CD4-positive, alpha-beta T cell treated with Interleukin-4 for 1 hour (primary cell): ENCODE results near the gene ZC3HAV1L.
"Not testable (repeated sequence)": the region's sequence is repeated elsewhere in the genome, so short reads cannot be mapped to it uniquely, and the experiment has no call there.

Experiments used
- DNase-seq, 2 donors: peaks; one replicate each; pipeline ENCODE4 v3.0.0-alpha.2; 2020 to 2022

The ZC3HAV1L gene

GRCh38 chr7:139035586-139036353 is at the start of gene ZC3HAV1L:
Gene ZC3HAV1L, minus strand, starts transcription at chr7:139036042. Its CDS starts 25 bp downstream, at chr7:139036017.
- peak; percentile 22 to 42 for DNase-seq

GRCh38 chr7:139084709-139085108 is 48.9 kb upstream of the ZC3HAV1L start:
- DNase-seq: no peak

DNA sequence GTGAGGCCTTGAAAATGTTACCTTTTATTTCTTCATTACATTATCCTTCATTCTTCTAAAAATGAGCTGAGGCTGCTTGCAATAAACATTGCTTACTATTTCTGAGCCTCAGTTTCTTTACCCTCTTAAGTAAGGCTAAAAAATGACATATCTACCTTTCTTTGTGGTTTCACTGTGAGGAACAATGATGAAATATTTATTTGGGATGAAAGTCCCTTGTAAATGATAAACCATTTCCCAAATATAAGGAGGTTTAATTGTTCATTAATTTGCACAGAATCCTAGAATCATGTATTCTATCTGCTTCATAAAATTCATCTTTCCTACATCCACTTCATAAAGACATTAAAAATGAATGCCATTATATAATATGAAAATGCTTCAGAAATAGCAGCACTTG is 45.7 kb upstream of the ZC3HAV1L start:
- DNase-seq: no peak

GRCh38 chr7:139080905-139081304 is 45.1 kb upstream of the ZC3HAV1L start:
- no peak for DNase-seq

GRCh38 chr7:139079861-139080260 is 44.0 kb upstream of the ZC3HAV1L start:
- DNase-seq: no peak

GRCh38 chr7:139078911-139079310 is 43.1 kb upstream of the ZC3HAV1L start:
- no peak for DNase-seq

- DNase-seq: no peak
These were observed 42.6 kb upstream of the ZC3HAV1L start for GRCh38 chr7:139078399-139078798.

- not testable (repeated sequence) for DNase-seq
These were observed 41.9 kb upstream of the ZC3HAV1L start for GRCh38 chr7:139077706-139078105.

GRCh38 chr7:139075871-139076686 is 40.2 kb upstream of the ZC3HAV1L start:
- no peak for DNase-seq

DNA sequence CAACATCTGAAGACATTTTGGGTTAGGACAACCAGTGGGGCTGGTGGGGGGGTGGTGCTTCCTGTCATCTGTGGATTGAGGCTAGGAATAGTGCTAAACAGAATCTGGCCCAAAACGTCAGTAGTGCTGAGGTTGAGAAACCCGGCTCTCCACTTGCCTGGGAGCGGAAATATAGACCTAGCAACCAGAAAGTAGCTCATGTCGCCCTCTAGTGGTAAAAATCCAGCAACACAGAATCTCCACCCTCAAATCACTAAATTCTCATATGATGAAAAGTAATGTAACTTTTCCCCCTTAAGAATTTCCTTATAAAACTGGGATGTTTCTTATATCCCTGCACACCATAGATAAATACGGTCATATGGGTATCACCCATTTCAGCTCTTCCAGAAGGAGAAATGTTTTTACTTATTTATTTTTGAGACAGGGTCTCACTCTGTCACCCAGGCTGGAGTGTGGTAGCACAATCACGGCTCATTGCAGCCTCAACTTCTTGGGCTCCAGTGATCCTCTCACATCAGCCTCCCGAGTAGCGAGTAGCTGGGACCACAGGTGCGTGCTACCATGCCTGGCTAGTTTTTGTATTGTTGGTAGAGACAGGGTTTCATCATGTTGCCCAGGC is 39.3 kb upstream of the ZC3HAV1L start:
- peak; percentile 79 to 87 for DNase-seq

DNA sequence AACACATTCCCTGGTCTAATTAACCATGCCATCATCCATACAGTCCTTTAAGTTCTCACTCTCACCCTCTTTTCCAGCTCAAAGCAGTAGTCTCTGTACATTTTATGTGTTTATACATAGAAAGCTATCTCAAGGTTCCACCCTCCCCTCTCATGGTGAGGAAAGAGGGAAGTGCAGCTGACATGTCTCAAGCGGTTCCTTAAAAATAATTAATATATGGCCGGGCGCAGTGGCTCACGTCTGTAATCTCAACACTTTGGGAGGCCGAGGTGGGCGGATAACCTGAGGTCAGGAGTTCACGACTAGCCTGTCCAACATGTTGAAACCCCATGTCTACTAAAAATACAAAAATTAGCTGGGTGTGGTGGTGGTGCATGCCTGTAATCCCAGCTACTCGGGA is 37.0 kb upstream of the ZC3HAV1L start:
- no peak for DNase-seq

DNA sequence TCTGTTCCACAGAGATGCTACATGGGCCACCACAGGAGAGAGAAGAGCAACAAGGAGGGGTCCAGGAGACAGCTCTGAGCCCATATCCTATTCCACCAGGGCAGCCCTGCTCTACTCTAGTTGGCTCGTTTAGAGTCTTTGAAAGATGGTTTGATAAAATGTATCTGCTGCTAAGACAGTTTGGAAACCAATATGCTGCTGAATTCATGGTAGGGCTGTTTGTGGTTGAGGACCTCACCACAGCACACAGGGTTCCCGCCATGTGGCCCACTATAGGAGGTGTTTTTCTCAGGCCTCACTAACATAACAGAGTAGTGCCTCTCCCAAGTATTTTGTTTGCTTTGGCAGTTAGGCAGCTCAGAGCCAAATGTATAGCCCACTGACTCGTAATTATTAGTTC is 35.8 kb upstream of the ZC3HAV1L start:
- no peak for DNase-seq

DNA sequence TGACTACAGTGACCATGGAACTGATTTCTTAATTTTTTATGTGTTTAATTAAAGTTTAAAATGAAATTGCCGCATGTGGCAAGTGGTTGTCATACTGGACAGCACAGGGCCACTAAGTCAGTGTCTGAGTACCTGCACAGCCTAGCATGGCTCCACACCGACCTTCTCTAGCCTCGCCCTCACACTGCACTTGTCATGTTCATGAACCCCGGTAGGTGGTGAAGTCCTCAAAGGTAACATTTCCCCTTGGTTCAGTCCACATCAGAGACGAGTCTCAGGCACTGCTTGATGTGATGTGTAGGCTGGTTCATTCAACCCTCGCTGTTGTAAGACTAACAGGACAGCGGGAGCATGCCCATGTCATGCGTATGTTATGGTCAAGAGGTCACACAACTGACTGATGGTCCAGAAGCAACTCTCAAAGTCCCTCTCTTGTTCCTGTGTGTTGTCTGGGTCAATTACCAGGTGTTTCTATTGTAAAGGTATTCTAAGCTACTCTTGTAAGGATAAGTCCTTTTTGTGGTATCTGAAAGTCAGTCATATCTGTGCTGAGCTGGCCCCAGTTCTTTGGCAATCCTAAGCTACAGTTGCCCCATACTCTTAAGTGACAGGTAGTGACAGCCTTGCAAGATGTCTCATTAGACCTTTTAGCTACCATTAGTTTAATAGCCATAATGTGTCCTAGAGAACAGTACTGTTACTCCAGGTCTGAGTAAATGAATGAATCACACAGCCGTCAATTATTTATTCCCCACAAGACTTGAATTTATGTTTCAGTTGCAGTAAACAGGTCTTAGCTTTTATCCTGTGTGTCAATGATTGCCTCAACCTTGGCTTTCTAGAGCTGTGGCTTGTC is 32.9 kb upstream of the ZC3HAV1L start:
- no peak for DNase-seq

GRCh38 chr7:139066315-139066714 is 30.5 kb upstream of the ZC3HAV1L start:
- DNase-seq: no peak

DNA sequence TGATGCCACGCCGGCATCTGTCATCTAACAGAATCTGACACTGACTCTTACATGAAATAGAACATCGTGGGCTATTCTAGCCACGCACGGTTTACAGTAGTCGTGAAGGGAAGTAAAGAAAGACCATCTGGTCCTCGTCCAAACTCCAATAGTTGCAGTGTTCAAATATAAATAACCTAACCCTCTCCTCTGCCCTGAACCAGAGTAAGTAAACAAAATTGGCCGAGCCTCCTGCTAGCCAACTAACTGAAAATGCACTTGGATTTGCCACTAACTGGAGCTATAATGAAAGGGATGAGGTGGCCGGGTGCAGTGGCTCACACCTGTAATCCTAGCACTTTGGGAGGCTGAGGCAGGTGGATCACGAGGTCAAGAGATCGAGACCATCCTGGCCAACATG is 29.5 kb upstream of the ZC3HAV1L start:
- DNase-seq: no peak

DNA sequence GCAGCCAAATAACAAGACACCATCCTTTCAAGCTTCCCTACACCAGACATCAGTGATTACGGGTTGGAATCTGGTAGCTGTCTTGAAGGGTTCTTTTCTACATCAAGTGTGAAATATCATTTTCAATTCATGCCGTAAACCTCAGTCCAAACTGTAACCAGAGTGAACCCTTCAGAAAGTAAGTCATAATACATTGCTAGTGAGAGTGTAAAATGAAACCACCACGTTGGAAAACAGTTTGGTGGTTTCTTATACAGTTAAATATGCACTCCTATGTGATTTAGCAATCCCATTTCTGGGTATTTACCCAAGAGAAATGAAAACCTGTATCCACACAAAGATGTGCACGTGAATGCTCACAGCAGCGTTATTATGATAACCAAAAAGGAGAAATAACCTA is 25.6 kb upstream of the ZC3HAV1L start:
- DNase-seq: no peak

DNA sequence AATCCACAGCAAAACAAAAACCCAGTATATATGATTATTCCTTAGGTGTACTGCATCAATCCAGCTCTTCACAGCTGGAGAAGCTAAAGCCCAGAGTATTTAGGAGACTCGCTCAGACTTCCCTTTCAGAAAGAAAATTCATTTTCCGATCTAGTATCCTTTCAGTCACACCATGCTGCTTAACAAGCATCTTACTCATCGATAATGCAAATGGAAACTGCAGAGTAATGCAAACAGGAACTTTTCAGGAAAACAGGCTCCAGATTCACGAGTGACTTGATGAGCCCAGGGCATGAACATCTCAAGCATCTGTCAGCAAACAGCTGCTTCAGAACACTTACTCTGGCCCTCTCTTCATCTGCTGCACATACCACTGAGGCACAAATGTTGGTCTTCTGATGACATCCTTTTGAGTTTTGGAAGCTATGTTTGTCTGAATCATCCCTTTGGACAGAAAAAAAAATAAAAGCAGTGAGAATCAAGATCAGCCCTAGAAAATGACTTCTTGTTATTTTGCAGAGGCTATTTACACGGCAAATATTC is 24.9 kb upstream of the ZC3HAV1L start:
- DNase-seq: no peak

DNA sequence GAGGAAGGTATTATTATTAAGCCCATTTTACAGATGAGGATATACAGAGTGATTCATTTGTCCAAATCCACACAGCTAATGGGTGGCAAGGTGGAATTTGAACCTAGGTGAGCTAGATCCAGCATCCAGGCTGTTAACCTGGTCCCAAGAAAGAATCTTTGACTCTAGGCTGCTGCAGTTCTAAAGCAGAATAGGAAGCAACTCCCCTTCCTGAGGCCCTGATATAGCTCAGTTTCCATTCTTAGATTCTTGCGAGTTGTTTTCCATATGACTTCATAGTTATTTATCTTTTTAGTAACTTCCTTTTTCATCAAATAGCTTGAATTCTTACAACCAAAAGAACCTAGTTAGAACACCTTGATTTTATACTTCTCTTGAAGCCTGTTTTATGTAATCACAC is 24.1 kb upstream of the ZC3HAV1L start:
- DNase-seq: no peak

DNA sequence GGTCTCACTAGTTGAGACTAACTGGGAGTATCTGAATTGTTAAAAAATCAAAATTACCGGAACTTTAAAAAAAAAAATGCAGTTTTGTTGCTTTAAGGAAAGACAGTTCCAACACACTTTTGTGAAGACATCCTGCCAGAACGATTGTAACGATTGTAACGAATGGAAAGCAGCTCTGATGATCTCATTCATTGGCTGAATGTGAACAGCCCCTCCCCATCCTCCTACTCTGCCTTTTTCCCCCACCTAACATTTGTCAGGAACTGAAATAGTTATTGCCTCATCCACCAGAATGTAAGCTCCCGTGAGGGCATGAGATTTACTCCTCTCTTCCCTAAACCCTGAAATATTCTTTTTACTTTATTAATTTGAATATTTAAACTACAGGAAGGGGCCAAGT is 23.1 kb upstream of the ZC3HAV1L start:
- DNase-seq: no peak

DNA sequence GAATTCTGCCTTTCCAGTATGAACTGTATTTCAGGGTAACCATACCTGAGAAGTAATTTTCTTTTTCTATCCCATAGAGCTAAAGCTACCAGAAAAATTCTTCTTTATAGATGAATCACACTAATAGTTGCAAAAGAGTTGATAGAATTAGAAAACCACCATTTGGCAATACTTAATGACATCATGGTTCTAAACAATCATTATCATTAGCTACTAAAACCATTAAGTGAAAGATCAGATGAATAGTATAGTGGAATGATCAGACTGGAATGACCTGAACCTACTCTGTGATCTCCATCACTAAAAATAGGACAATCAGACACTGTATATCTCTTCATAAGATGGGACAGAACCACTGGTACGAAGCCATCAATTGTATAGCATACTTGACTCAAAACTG is 19.8 kb upstream of the ZC3HAV1L start:
- DNase-seq: no peak

DNA sequence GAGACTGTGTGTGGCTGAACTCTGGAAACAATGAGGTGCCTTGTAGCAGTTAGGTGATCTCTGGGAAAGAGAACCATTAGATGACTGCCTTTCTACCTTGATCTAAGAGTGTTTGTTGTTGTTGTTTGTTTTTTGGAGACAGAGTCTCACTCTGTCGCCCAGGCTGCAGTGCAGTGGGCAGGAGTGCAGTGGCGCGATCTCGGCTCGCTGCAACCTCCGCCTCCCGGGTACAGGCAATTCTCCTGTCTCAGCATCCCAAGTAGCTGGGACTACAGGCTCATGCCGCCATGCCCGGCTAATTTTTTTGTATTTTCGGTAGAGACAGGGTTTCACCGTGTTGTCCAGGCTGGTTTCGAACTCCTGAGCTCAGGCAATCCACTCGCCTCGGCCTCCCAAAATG is 18.8 kb upstream of the ZC3HAV1L start:
- DNase-seq: not testable (repeated sequence)

DNA sequence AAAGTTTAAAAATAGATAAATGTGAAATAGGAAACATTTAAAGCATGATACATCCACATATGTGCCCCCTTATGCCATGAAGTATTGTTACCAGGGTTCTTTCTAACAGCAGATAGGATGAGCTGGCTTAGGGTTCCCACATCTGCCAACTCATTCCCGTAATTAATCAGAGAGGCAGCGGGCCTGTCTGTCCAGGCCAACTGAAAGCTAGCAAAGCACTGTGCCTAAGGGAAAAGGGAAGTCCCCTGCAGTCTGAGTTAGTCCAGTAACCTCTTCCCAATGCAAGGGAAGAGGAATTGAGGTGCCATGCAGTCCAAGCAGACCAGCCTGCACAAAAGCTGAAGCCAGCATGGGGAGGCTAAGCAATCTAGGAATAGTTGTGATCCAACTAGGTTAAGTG is 18.3 kb upstream of the ZC3HAV1L start:
- DNase-seq: no peak

- no peak for DNase-seq
These were observed 15.8 kb upstream of the ZC3HAV1L start for GRCh38 chr7:139051655-139052054.
